Astrocyte (in vitro differentiated cells and primary cell): Measurements from ENCODE around the gene IGFBP2. TPM values are rescaled to one million over a fixed set of nuclear protein-coding genes. Genes with fewer than 3 reads are reported as not detected.

Experiments
- DNase-seq: peaks from one replicate; pipeline ENCODE4 v3.0.0-alpha.2; 2010; ENCODE audit warnings: low read depth
- FAIRE-seq: peaks from 2 replicates; lab custom pipeline; 2011; peaks lifted over from hg19 to GRCh38; lab: Jason Lieb, UNC
- H2AFZ ChIP-seq: 2 replicates; pipeline ENCODE4 v1.6.0; 2012; ENCODE audit warnings: low read depth, low read length, inconsistent platforms
- H3K27ac ChIP-seq: 2 replicates; pipeline ENCODE4 v1.5.1; 2011; ENCODE audit warnings: low read depth, low read length, inconsistent platforms
- H3K27me3 ChIP-seq: 2 replicates; pipeline ENCODE4 v1.6.0; 2011; ENCODE audit warnings: low read length, inconsistent platforms; ENCODE audit not compliant: insufficient read depth
- H3K36me3 ChIP-seq: 2 replicates; pipeline ENCODE4 v1.5.1; 2011; ENCODE audit warnings: low read length, inconsistent platforms; ENCODE audit not compliant: insufficient read depth
- H3K4me1 ChIP-seq: 2 replicates; pipeline ENCODE4 v1.5.1; 2011; ENCODE audit warnings: low read length, inconsistent platforms; ENCODE audit not compliant: insufficient read depth
- H3K4me2 ChIP-seq: 2 replicates; pipeline ENCODE4 v1.6.0; 2012; ENCODE audit warnings: low read length, inconsistent platforms
- H3K4me3 ChIP-seq: 2 replicates; pipeline ENCODE4 v1.5.1; 2011; ENCODE audit warnings: low read depth, mild to moderate bottlenecking, low read length, inconsistent platforms; ENCODE audit not compliant: insufficient read depth
- H3K79me2 ChIP-seq: 2 replicates; pipeline ENCODE4 v1.6.0; 2012; ENCODE audit warnings: mild to moderate bottlenecking, low read length, inconsistent platforms; ENCODE audit not compliant: insufficient read depth
- H3K9ac ChIP-seq: 2 replicates; pipeline ENCODE4 v1.6.0; 2012; ENCODE audit warnings: mild to moderate bottlenecking, low read length, inconsistent platforms
- H3K9me3 ChIP-seq: 2 replicates; pipeline ENCODE4 v1.5.1; 2012; ENCODE audit warnings: low read depth, mild to moderate bottlenecking, low read length, inconsistent platforms; ENCODE audit not compliant: insufficient read depth
- H4K20me1 ChIP-seq: 2 replicates; pipeline ENCODE4 v1.6.0; 2012; ENCODE audit warnings: low read length, inconsistent platforms; ENCODE audit not compliant: insufficient read depth
- H3K27ac Mint-ChIP-seq: one replicate; pipeline ENCODE4 v1.8.0; 2021; ENCODE audit warnings: mild to moderate bottlenecking, mixed read lengths; ENCODE audit not compliant: unreplicated experiment
- H3K27me3 Mint-ChIP-seq: one replicate; pipeline ENCODE4 v1.8.0; 2021; ENCODE audit warnings: low read depth, mixed read lengths; ENCODE audit not compliant: unreplicated experiment
- H3K36me3 Mint-ChIP-seq: one replicate; pipeline ENCODE4 v1.8.0; 2021; ENCODE audit warnings: low read depth, mixed read lengths; ENCODE audit not compliant: unreplicated experiment
- H3K4me1 Mint-ChIP-seq: one replicate; pipeline ENCODE4 v1.8.0; 2021; ENCODE audit warnings: low read depth, mixed read lengths; ENCODE audit not compliant: unreplicated experiment
- H3K4me3 Mint-ChIP-seq: one replicate; pipeline ENCODE4 v1.8.0; 2021; ENCODE audit warnings: mild to moderate bottlenecking, moderate library complexity, mixed read lengths; ENCODE audit not compliant: unreplicated experiment
- H3K9me3 Mint-ChIP-seq: one replicate; pipeline ENCODE4 v1.8.0; 2021; ENCODE audit warnings: mild to moderate bottlenecking, mixed read lengths; ENCODE audit not compliant: unreplicated experiment
- CTCF ChIP-seq: IDR thresholded peaks from 2 replicates; pipeline ENCODE4 v1.5.1; 2011; ENCODE audit warnings: low read depth, mild to moderate bottlenecking, inconsistent platforms, low read length, moderate library complexity; ENCODE audit not compliant: insufficient read depth
- EZH2 ChIP-seq: IDR thresholded peaks from 2 replicates; pipeline ENCODE4 v1.6.1; 2012; ENCODE audit warnings: mild to moderate bottlenecking, low read length, inconsistent platforms; ENCODE audit not compliant: insufficient read depth
- total RNA-seq: library from RNA; stranded (reverse); gene quantifications from 2 replicates; pipeline ENCODE4 v1.2.1, GENCODE V29; 2021

The IGFBP2 gene
- total RNA-seq, 1 donor from 2014 or later, result 944 TPM

DNA sequence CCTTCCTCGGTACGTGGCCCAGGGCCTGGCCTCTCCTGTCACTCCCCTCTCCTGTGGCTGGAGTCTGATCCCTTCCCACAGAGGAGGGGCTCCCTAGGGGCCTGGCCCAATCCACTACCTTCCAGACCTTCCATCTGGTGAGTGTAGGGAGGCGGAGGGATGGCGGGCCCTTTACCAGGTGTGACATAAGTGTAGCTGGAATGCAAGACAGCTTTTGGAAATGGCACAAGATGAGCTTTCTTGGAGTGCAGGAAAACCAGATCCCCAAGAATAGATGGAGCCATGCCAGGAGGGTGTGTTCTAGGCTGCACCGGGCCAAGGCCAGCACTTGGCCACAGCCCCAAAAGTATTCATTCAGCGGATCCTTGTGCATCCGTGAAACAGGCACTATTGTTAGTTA is 32.0 kb downstream of the IGFBP2 start:
- H3K4me3 Mint-ChIP-seq, result no peak overlapping the region
- Histone ChIP-seq H3K4me2 (peak overlapping the region; percentile 30), H3K27ac (no peak overlapping the region), H4K20me1 (no peaks in the 10 kb centered on the region), H3K27me3 (no peaks in the 10 kb centered on the region), H3K9me3 (no peaks in the 10 kb centered on the region), H2AFZ (no peak overlapping the region), H3K4me1 (peaks cover 16% of the 10 kb centered on the region), H3K36me3 (no peaks in the 10 kb centered on the region), H3K79me2 (no peaks in the 10 kb centered on the region), H3K4me3 (no peak overlapping the region), H3K9ac (no peak overlapping the region)
- FAIRE-seq (no peak), DNase-seq (peak; percentile 79)
- H3K27ac Mint-ChIP-seq, result no peak overlapping the region
- no peak for TF ChIP-seq EZH2
- H3K9me3 Mint-ChIP-seq, result no peaks in the 10 kb centered on the region
- peaks cover 18% of the 10 kb centered on the region for H3K4me1 Mint-ChIP-seq
- peaks cover 5% of the 10 kb centered on the region for H3K27me3 Mint-ChIP-seq
- H3K36me3 Mint-ChIP-seq, result peaks cover 23% of the 10 kb centered on the region

DNA sequence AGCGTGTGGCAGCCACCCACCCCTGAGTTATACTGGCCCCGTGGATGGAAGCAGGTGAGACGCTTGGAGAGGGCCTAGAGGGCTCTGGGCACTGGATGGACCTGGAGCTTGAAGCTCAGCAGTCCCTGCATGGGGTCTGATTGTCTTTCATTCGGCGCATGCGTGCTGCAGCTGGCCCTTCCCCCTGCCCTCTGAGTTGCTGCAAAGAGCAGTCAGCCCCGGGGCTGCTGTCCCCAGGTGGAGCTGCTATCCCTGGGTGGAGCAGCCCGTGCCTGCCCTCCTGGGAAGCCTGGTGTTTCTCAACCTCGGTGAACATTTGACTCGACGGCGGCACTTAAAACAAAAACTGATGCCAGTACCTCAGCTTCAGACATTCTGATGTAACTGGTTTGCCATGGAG is 32.5 kb downstream of the IGFBP2 start:
- H3K4me3 ChIP-seq, result no peak overlapping the region
- no peak for DNase-seq

DNA sequence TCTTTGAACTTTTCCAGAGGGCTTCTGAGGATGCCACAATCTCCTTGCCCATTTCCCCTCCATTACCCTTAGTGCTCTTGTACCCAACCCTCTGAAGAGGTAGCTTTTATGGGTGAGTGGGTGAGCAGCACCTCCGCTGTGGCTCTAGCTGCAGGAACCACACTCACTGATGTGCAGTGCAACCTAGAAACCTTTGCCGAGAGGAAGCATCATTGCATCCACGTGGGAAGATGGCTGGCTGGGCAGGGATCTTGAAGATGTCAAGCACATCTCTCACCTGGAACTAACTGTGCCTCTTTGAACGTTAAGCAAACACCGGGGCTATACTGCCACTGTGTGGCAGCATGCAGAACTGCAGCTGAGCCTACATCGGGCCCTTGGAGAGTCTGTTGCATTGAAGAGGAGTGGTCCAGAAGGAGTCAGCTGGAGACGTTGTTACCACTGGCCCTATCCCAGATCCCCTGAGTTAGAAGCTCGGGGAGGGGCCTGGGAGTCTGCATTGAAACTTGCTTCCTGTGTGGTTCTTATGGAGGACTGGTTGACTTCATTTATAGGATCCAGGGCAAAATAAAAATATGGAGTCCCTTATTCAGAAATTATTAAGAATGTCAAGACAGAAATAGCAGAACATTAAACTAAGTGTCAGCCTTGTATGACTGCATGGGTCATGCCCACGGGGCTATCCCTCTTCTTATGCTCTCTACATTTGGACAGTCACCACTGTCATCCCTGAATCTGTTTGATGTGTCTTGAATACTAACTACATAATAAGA is 33.4 kb downstream of the IGFBP2 start:
- H3K36me3 ChIP-seq, result no peaks in the 10 kb centered on the region
- peaks cover 18% of the 10 kb centered on the region for H3K36me3 Mint-ChIP-seq
- no peaks in the 10 kb centered on the region for H3K27me3 ChIP-seq
- no peak overlapping the region for H3K4me3 ChIP-seq
- no peaks in the 10 kb centered on the region for H4K20me1 ChIP-seq
- H3K27ac Mint-ChIP-seq, result no peak overlapping the region
- H3K9me3 ChIP-seq, result no peaks in the 10 kb centered on the region
- H3K9ac ChIP-seq, result no peak overlapping the region
- H3K79me2 ChIP-seq, result no peaks in the 10 kb centered on the region
- no peak overlapping the region for H2AFZ ChIP-seq
- no peaks in the 10 kb centered on the region for H3K9me3 Mint-ChIP-seq
- peaks cover 18% of the 10 kb centered on the region for H3K4me1 Mint-ChIP-seq
- H3K27me3 Mint-ChIP-seq, result peaks cover 5% of the 10 kb centered on the region
- no peak overlapping the region for H3K4me2 ChIP-seq
- peaks cover 16% of the 10 kb centered on the region for H3K4me1 ChIP-seq
- H3K27ac ChIP-seq, result no peak overlapping the region
- DNase-seq, result peak; percentile 35
- H3K4me3 Mint-ChIP-seq, result no peak overlapping the region
- no peak for TF ChIP-seq EZH2
- peak; percentile 99 for TF ChIP-seq CTCF
- peak; percentile 72 for FAIRE-seq

More for the DNA sequence above, 32.5 kb downstream of the IGFBP2 start:
- no peak overlapping the region for H3K9ac ChIP-seq
- peaks cover 16% of the 10 kb centered on the region for H3K4me1 ChIP-seq
- no peaks in the 10 kb centered on the region for H3K79me2 ChIP-seq
- H3K4me2 ChIP-seq, result peak overlapping the region; percentile 6
- no peak for TF ChIP-seq EZH2
- no peak for TF ChIP-seq CTCF
- no peaks in the 10 kb centered on the region for H3K36me3 ChIP-seq
- no peak for FAIRE-seq
- no peaks in the 10 kb centered on the region for H3K27me3 ChIP-seq
- Mint-ChIP-seq H3K36me3 (peaks cover 20% of the 10 kb centered on the region), H3K27me3 (peaks cover 5% of the 10 kb centered on the region), H3K27ac (peak overlapping the region; percentile 26), H3K4me3 (no peak overlapping the region), H3K9me3 (no peaks in the 10 kb centered on the region), H3K4me1 (peaks cover 18% of the 10 kb centered on the region)
- no peaks in the 10 kb centered on the region for H4K20me1 ChIP-seq
- H3K9me3 ChIP-seq, result no peaks in the 10 kb centered on the region
- H3K27ac ChIP-seq, result no peak overlapping the region
- no peak overlapping the region for H2AFZ ChIP-seq
